HG03280 (cell line): ENCODE measurements around the gene TLE7.

Experiments used
- ATAC-seq: cut with Tn5 transposase; IDR thresholded peaks from one replicate; pipeline ENCODE4 v1.9.1; 2021; ENCODE audit warnings: mild to moderate bottlenecking, moderate library complexity; ENCODE audit not compliant: unreplicated experiment

TLE7 gene

GRCh38 chr16:71449020-71449419 lies 7.2 kb upstream of the TLE7 start:
- ATAC-seq = no peak

- ATAC-seq = no peak
Observed at GRCh38 chr16:71448274-71448866, 6.5 kb upstream of the TLE7 start.

- no peak for ATAC-seq
Observed at GRCh38 chr16:71443714-71444113, 1.9 kb upstream of the TLE7 start.

- ATAC-seq = no peak
Observed at GRCh38 chr16:71441348-71442050, 355 bp downstream of the TLE7 start.

- ATAC-seq = no peak
Observed at GRCh38 chr16:71440669-71441347, 1.0 kb downstream of the TLE7 start.

GRCh38 chr16:71439523-71439922 lies 2.3 kb downstream of the TLE7 start:
- no peak for ATAC-seq

- no peak for ATAC-seq
Observed at GRCh38 chr16:71436473-71436872, 5.4 kb downstream of the TLE7 start.

GRCh38 chr16:71432906-71433305 lies 8.9 kb downstream of the TLE7 start:
- no peak for ATAC-seq

GRCh38 chr16:71431991-71432390 lies 9.9 kb downstream of the TLE7 start:
- ATAC-seq = no peak

- ATAC-seq = no peak
Observed at GRCh38 chr16:71431176-71431575, 10.7 kb downstream of the TLE7 start.

- no peak for ATAC-seq
Observed at GRCh38 chr16:71430744-71431143, 11.1 kb downstream of the TLE7 start.

- no peak for ATAC-seq
Observed at GRCh38 chr16:71429581-71429980, 12.3 kb downstream of the TLE7 start.

GRCh38 chr16:71428883-71429282 lies 13.0 kb downstream of the TLE7 start:
- ATAC-seq = no peak

- no peak for ATAC-seq
Observed at GRCh38 chr16:71428385-71428784, 13.5 kb downstream of the TLE7 start.

GRCh38 chr16:71426880-71427615 lies 14.8 kb downstream of the TLE7 start:
- no peak for ATAC-seq

- peak; percentile 42 for ATAC-seq
Observed at GRCh38 chr16:71426069-71426879, 15.6 kb downstream of the TLE7 start.

GRCh38 chr16:71425746-71426068 lies 16.1 kb downstream of the TLE7 start:
- ATAC-seq = no peak

GRCh38 chr16:71424626-71425025 lies 17.2 kb downstream of the TLE7 start:
- ATAC-seq = no peak

- ATAC-seq = no peak
Observed at GRCh38 chr16:71423865-71424264, 18.0 kb downstream of the TLE7 start.

- no peak for ATAC-seq
Observed at GRCh38 chr16:71423016-71423415, 18.8 kb downstream of the TLE7 start.

- no peak for ATAC-seq
Observed at GRCh38 chr16:71421911-71422310, 19.9 kb downstream of the TLE7 start.
